ENCODE measurements around the gene SPAG4.

The SPAG4 gene

DNA sequence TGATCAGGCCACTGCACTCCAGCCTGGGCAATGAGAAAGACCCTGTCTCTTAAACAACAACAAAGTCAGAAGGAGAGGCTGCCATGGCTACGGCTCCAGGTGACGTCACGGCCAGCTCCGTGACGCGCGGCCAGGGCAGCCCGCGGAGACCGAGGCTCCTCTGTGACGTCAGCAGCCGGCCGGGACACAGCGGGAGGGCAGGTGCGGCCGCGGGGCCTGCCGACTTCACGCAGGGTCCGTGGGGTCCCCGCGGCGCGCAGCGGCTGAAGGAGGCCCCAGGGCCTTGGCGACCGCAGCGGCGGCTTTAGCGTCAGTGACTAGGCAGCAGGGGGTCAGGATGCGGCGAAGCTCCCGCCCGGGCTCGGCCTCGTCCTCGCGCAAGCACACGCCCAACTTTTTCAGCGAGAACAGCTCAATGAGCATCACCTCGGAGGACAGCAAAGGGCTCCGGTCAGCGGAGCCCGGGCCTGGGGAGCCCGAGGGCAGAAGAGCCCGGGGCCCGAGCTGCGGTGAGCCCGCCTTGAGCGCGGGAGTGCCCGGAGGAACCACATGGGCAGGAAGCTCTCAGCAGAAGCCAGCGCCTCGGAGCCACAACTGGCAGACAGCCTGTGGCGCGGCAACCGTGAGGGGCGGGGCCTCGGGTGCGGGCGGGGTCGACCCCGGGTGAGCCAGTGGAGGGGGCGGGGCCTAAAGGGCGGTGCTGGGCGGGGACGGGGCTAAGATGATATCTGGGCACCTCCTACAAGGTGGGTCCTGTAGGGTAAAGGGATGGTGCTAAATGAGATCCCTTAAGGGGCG is at the start of gene SPAG4:
Gene SPAG4, plus strand, starts transcription at position 163 of the 798 bp plus-strand sequence. Its CDS starts 175 bp downstream, at position 338.
- DNase-seq, result peak; percentile 40 to 98 (median 90)

- DNase-seq, result no peak
Measured at GRCh38 chr20:35568645-35569044, 47.0 kb upstream of the SPAG4 start.

DNA sequence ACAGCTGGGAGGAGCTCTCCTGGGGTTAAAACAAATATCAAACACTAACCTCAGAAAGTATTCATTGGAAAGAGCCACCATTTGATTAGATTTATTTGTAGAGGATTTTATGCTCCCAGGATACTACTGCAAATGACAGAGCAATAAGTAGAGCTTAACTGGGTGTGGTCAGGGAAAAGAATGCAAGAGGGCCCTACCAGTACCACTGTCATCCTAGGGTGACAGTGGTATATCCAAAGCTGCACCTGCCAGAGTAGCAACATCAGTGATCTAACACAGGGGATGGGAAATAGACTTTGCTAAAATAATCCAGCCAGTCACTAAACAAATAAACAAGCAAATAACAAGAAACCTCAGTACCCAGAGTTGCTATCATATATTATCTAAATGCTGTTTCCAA is 44.1 kb upstream of the SPAG4 start:
- no peak for DNase-seq

GRCh38 chr20:35572838-35573237 is 42.8 kb upstream of the SPAG4 start:
- DNase-seq, result no peak

- no peak for DNase-seq
Measured at GRCh38 chr20:35575958-35576357, 39.7 kb upstream of the SPAG4 start.

DNA sequence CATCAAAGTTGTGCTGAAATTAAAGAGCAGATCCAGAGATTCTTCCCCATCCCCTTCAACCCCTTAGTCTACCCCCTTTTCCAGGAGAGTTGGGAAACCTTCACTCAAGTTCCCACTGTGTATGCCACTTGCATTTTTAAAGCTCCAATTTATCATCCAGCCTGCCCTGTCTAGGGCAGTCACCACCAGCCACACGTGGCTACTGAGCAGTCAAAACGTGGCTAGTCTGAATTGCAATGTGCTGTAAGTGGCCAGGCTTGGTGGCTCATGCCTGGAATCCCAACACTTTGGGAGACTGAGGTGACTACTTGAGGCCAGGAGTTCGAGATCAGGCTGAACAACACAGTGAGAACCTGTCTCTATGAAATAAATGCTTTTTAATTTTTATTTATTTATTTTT is 38.8 kb upstream of the SPAG4 start:
- DNase-seq, result no peak

DNA sequence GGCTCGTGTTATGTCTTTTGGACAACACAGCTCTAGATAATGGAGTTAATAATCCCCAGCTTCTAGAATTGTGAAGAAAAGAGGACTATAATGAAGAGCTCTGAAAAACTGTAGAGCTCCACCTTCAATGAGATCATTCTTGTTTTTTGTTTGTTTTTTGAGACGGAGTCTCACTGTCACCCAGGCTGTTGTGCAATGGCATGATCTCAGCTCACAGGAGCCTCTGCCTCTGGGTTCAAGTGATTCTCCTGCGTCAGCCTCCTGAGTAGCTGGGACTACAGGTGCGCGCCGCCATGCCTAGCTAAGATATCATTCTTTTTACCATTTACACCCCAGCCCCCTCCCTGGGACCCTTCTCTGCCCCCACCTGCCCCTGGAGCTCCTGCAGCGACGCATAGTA is 37.2 kb upstream of the SPAG4 start:
- no peak for DNase-seq

DNA sequence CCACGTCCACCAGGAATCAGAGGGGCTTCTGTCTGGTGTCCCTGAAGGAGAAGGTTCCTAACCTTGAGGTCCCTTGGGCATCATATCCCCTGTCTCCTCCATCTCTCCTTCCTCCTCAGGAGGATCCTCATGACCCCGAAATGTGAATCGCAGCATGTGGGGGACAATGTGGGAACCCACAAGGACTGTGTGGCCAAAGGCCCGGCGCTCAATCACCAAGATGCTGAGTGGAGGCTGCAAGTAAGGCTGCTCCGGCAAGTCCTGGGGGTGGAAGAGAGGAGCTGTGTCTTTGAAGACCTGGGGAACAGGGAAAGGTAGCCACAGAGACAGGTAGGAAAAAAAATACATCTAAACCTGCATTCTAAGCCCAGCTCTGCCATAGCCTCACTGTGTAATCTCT is 36.4 kb upstream of the SPAG4 start:
- no peak for DNase-seq

- DNase-seq, result no peak
Measured at GRCh38 chr20:35582131-35582530, 33.5 kb upstream of the SPAG4 start.

- DNase-seq, result no peak
Measured at GRCh38 chr20:35582741-35583404, 32.8 kb upstream of the SPAG4 start.

DNA sequence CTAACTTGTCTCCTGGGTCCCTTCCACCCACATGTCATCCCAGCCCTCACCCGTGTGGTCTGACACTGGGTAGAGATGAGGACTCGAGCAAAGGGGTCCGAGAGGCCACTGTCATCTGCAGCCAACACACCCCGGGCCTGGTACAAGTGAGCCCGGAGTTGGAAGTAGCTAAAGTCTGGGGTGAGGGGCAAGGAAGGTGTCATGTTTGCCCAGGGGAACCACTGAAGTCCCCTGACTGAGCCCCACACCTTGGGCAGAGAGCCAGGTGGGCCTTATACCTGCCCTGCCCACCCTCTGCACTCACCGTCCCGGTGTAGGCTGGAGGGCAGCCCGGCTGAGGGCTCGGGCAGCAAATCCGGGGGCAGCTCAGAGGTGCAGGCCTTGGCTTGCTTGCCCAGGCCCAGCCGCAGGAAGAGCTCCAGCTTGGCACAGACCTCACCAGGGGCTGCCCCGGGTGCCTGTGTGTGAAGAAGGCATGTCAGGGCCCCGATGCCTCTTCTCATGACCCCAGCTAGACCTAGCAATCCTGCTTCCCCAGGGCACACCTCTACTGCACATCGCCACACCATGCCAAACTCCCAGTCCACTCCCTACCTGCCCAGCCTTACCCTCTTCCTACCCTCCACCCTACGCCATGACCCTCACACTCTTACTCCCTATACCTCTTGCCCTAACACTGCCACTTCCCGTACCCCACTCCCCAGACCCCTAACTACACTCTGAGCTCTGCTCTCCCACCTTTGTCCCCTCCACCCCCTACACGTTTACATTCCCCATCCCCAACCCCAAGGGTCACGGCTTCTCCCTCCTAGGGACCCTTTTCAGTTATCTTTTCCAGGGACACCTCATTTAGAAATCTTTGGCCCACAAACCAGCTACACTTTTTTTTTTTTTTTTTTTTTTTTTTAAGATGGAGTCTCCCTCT is 31.7 kb upstream of the SPAG4 start:
- DNase-seq, result no peak

GRCh38 chr20:35586751-35587425 is 28.7 kb upstream of the SPAG4 start:
- DNase-seq, result no peak

GRCh38 chr20:35587436-35587835 is 28.2 kb upstream of the SPAG4 start:
- no peak for DNase-seq

DNA sequence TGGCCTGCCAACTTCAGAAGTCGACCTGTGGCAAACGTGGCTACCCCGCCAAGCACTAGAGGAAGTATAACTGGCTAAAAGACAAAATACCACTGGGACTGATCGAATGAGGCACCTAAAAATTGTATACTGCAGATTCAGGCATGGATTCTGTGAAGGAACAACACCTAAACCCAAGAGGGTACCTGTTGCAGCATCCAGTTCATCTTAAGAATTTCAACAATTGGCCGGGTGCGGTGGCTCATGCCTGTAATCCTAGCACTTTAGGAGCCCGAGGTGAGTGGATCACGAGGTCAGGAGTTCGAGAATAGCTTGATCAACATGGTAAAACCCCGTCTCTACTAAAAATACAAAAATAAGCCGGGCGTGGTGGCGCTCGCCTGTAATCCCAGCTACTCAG is 27.2 kb upstream of the SPAG4 start:
- DNase-seq, result no peak

DNA sequence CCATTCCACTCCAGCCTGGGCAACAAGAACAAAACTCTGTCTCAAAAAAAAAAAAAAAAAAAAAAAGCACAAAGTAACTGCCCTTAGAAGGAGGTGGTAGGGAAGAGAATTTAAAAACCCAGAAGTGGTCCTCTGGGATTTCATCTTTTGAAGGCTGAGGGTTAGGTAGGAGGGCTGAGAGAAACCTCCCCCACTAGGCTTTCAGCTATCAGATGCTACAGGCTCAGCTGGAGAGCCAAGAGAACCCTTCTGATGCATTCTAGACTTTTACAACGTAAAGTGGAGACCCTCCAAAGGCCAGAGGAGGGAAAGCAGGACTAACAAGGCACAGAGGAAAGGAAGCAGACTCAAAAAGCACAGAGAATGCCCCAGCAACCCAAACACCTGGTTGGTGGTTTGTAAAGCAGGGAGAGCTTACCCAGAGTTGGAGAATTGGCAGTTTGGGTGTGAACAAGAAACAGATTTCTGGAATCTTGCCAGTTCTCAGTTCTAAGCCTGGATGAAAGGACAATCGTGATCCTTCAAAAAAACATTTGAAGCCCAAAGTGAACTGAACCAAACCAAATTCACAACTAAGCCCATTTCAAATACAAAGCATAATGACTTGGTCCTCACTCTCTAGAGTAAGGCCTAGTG is 23.2 kb upstream of the SPAG4 start:
- no peak for DNase-seq

- DNase-seq, result no peak
Measured at GRCh38 chr20:35595456-35595855, 20.2 kb upstream of the SPAG4 start.

- DNase-seq, result no peak
Measured at GRCh38 chr20:35595901-35596300, 19.7 kb upstream of the SPAG4 start.

- DNase-seq, result no peak
Measured at GRCh38 chr20:35597186-35597585, 18.4 kb upstream of the SPAG4 start.

- no peak for DNase-seq
Measured at GRCh38 chr20:35598476-35598875, 17.2 kb upstream of the SPAG4 start.

- no peak for DNase-seq
Measured at GRCh38 chr20:35598899-35599775, 16.5 kb upstream of the SPAG4 start.

Measured in nucleus accumbens (tissue), 56 donors.